GM10248 (cell line): ENCODE measurements around the gene SHROOM3.

Experiments
- CTCF ChIA-PET: fragments of 300-600 bp; sonication (Branson Sonifier 250); formaldehyde crosslinking; extraction: SDS; loops from one replicate; lab custom pipeline; 2021; ENCODE audit warnings: antibody characterized with exemption; lab: Yijun Ruan, JAX
- POLR2A ChIA-PET: fragments of 350-650 bp; sonication (Branson Sonifier 250); formaldehyde crosslinking; extraction: SDS; loops from one replicate; lab custom pipeline; 2020; ENCODE audit warnings: antibody characterized with exemption; lab: Yijun Ruan, JAX
- DNase-seq: peaks from one replicate; pipeline ENCODE4 v3.0.0; 2012; ENCODE audit errors: extremely low spot score
- TF ChIP-seq, protein P1 (sequence below): IDR thresholded peaks from 2 replicates; pipeline ENCODE4 v1.5.1; 2012; ENCODE audit warnings: mild to moderate bottlenecking, low read depth; ENCODE audit errors: extremely low read depth, missing control alignments, control extremely low read depth

Gene SHROOM3

DNA sequence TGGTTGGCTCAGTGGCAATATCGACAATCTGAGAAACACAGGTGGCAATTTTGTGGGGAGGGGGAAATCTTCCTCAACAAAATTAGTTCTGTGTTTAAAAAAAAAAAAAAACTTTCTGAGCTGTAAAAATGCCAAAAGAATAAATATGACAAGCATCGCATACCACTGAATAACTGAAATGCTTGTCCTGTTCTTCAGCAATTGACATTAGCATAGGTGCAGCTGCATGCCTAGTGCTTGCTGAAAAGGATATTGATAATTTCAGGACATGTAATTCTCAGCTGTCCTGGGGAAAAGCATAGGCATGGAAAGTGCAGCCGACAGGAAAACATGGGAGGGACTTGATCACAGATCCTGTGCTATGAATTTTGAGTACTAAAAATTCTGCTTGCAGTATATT is 315.7 kb downstream of the SHROOM3 start:
- TF ChIP-seq, protein P1, sequence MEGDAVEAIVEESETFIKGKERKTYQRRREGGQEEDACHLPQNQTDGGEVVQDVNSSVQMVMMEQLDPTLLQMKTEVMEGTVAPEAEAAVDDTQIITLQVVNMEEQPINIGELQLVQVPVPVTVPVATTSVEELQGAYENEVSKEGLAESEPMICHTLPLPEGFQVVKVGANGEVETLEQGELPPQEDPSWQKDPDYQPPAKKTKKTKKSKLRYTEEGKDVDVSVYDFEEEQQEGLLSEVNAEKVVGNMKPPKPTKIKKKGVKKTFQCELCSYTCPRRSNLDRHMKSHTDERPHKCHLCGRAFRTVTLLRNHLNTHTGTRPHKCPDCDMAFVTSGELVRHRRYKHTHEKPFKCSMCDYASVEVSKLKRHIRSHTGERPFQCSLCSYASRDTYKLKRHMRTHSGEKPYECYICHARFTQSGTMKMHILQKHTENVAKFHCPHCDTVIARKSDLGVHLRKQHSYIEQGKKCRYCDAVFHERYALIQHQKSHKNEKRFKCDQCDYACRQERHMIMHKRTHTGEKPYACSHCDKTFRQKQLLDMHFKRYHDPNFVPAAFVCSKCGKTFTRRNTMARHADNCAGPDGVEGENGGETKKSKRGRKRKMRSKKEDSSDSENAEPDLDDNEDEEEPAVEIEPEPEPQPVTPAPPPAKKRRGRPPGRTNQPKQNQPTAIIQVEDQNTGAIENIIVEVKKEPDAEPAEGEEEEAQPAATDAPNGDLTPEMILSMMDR, result no peak
- ChIA-PET CTCF (interaction anchor here (1.0 to 1.7 kb wide), 3 partner anchors 9 to 571 kb away, joined by 3 to 6 read pairs (median 3); no protein-coding TSS in a partner anchor), POLR2A (no interaction called here)
- no peak for DNase-seq

DNA sequence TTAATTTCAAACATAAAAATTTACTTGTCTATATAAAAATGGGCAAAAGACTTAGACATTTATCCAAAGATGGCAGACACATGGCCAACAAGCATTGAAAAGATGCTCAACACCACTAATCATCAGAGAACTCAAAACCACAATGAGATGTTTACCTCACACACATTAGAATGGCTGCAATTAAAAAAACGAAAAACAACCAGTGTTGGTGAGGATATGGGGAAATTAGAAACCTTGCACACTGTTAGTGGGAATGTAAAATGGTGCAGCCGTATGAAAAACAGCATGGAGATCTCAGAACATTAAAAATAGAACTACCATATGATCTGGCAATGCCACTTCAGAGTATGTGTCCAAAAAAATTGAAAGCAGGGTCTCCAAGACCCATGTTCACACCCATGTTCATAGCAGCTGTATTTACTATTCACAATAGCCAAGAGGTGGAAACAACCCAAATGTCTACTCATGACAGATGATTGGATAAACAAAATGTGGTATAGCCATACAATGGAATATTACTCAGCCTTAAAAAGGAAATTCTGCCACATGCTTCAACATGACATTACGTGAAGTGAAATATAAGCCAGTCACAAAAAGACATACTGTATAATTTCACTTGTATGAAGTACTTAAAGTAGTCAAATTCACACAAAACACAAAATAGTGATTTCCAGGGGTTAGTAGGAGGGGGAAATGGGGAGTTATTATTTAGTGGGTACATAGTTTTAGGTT is 316.7 kb downstream of the SHROOM3 start:
- TF ChIP-seq, protein P1, result no peak
- ChIA-PET CTCF (no interaction called here), POLR2A (no interaction called here)
- no peak for DNase-seq

DNA sequence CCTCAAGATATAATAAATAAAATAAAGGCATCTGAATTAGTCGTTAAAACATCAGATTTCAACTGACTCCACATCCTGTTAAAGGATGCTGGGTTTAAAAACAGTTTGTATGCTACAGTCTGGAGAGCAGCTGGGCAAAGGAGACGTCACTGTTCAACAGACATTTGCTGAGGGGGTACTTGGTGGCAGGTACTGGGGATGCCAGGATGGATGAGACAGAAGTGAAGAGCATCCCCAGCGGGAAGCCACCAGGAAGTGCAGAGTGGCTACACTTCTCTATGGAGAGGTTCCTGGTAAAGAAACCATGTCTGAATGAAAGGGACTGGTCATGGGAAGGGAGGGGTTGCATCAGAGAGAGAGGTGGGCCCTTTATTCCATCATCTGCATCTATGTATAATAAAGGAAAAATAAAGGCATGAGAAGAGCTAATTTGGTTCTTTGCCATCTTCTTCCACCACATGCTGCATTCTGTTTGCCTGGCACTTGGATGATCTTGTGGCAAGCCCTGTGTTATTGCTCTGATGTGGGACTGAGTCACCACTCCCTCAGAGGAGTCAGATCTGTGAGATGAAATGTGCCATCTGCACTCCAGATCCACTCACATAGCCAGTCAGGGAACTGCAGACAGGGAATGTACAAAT is 318.0 kb downstream of the SHROOM3 start:
- CTCF ChIA-PET, result interaction anchor here (1.1 to 1.2 kb wide), 3 partner anchors 248 to 322 kb away, joined by 3 to 4 read pairs (median 3); no protein-coding TSS in a partner anchor

DNA sequence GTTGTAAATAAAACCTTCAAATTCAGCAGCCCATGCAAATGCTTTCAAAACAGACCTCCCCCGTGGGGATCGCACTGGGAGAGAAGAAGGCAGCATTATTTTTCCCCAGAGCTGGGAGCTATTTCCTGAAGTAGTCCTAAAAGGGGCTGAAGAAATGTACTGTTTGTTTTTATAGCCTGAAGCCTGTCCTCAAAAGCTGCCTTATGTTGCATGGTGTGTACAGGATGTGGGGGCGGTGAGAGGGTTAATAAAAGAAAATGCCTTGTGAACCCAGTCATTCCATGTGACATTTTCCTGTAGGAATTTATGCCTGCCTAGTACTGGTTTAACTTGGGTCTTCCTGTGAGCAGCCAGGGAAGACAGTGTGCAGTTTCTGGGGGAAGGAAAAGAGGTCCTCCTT is 318.8 kb downstream of the SHROOM3 start:
- no peak for DNase-seq
- ChIA-PET POLR2A (interaction anchor here (0.6 kb wide), 1 partner anchor 32 kb away, joined by 4 read pairs; no protein-coding TSS in a partner anchor), CTCF (interaction anchor here (1.1 to 1.2 kb wide), 3 partner anchors 249 to 323 kb away, joined by 3 to 4 read pairs (median 3); no protein-coding TSS in a partner anchor)
- TF ChIP-seq, protein P1, result no peak

More for the DNA sequence above, 318.0 kb downstream of the SHROOM3 start:
- DNase-seq, result no peak
- TF ChIP-seq, protein P1, result no peak
- POLR2A ChIA-PET, result no interaction called here

DNA sequence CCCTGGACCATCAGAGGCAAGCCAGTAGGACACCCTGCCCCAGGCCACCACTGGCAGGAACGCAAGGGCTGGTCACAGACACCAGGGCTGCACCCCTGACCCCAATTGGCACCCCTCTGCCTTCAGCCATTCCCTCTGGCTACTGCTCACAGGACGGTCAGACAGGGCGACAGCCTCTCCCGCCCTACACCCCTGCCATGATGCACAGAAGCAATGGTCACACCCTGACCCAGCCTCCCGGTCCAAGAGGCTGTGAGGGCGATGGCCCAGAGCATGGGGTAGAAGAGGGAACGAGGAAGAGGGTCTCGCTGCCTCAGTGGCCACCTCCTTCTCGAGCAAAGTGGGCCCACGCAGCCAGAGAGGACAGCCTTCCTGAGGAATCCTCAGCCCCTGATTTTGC is 319.4 kb downstream of the SHROOM3 start:
- TF ChIP-seq, protein P1, result no peak
- ChIA-PET POLR2A (no interaction called here), CTCF (interaction anchor here (1.6 kb wide), 1 partner anchor 16 kb away, joined by 6 read pairs; no protein-coding TSS in a partner anchor)
- no peak for DNase-seq

DNA sequence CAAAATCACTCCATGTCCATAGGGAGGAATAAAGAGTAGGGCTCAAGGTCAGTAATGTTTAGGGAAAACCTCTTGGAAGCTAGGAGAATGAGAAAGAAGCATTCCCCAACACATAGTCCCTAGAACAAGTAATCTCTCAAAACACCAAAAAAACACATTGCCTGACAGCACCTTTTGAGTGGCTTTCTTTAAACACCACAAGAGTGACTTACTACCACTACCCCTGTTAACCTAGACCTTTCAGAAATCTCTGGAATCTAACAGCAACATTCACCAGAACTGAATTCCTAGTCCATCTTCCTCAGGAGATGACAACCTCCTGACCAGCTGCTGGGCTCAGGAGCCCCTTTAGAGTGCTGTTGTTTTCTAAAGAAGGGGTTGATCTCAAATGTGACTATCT is 320.7 kb downstream of the SHROOM3 start:
- ChIA-PET CTCF (interaction anchor here (0.7 to 3.8 kb wide), 7 partner anchors 11 to 255 kb away, joined by 3 to 23 read pairs (median 6); no protein-coding TSS in a partner anchor), POLR2A (no interaction called here)
- TF ChIP-seq, protein P1, result no peak
- no peak for DNase-seq
